ENCODE results near the gene CRYBA1.

The CRYBA1 gene

DNA sequence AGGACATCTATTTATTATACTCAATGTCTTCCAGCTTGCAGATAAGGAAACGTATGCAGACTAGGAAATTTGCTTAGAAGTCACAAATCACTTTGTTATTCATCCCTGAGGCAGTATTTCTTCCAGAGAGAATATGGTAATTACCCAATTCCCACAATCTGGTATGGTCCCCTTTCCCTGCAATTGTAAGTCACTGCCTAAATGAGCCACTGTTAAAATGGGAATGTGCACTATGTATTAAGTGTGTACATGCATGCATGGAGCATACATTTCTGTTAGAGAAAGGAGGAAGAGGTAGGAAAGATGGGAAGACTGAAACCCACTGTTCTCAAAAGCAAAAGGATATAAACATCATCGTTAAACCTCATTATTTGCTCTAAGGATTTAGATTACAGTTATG lies 37.3 kb downstream of the CRYBA1 start:
- no peak for DNase-seq

DNA sequence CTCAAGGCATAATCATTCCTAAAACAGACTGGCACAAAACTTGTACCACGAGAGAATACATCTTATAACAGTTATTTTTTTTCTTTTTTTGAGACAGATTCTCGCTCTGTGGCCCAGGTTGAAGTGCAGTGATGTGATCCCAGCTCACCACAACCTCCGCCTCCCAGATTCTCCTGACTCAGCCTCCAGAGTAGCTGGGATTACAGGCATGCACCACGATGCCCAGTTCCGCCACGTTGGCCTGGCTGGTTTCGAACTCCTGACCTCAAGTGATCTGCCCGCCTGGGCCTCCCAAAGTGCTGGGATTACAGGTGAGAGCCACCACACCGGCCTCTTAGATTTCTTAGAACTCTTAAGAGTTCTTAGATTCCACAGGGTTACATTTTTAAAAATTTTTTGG lies 43.2 kb downstream of the CRYBA1 start:
- no peak for DNase-seq

DNA sequence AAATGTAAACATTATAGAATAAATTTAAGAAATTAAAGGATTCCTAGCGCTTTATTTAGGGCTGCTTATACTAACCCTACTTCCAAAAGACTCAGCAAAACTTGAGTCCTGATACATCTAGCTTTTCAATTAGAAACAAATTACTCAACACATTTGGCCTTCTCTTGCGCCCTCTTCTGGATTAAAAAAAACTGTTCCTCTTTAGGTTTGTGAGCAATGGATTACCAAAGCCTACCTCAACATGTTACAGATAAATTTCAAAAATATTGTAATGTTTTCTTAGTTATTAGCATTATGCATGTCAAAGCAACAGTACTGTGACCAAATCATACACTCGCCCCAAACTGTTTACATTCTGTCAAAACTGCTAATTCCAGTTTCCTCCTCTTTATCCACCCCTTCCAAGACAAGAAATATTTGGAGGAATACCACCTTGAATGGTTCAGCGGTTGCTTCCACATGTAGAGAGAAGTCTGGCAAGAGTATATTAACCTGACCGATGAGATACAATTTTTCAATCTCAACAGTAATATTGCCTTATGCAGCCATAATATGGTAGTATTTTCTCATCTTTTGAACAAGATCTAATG lies 44.6 kb downstream of the CRYBA1 start:
- DNase-seq = no peak

DNA sequence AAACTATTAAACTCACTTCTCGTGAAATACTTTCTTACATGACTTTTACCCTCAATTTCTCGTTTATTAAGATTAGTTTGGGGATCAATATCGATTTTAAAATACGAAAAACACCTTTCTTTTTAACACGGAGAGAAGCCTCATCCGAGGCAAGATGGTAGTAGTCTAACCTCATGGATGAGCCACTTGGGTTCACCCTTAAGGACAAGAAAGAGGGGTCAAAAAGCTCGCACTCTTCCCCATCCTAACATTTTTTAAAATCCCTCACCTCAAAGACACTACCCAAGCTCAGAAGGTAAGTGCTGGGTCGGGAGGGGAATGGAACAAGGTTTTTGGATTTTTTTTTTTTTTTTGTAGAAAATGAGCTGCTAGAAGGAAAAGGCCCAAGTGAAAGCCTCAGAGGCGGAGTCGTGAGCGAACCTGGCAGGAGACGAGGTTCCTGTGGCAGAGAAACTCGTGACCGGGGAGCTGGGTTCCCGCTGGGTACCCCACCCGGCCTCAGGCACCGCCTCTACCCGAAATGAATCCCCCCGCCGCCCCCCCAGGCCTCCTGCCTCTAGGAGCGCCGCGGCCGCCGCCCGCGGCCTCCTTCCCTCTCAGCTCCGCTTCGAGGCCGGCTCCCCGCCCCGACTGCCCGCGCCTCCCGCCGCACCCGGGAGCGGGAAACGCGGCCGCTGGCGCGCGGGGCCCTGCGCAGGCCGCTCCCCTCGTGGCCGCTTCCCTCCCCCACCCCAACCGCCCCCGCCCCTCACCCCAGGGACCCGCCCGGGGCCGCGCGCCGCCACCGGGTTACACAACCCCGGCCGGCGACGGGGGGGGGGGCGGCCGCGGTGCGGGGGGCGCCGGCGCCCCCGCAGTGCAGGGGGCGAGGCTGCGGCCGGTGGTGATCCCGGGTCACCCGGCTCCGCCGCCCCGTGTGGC lies 45.7 kb downstream of the CRYBA1 start:
- DNase-seq = no peak

DNA sequence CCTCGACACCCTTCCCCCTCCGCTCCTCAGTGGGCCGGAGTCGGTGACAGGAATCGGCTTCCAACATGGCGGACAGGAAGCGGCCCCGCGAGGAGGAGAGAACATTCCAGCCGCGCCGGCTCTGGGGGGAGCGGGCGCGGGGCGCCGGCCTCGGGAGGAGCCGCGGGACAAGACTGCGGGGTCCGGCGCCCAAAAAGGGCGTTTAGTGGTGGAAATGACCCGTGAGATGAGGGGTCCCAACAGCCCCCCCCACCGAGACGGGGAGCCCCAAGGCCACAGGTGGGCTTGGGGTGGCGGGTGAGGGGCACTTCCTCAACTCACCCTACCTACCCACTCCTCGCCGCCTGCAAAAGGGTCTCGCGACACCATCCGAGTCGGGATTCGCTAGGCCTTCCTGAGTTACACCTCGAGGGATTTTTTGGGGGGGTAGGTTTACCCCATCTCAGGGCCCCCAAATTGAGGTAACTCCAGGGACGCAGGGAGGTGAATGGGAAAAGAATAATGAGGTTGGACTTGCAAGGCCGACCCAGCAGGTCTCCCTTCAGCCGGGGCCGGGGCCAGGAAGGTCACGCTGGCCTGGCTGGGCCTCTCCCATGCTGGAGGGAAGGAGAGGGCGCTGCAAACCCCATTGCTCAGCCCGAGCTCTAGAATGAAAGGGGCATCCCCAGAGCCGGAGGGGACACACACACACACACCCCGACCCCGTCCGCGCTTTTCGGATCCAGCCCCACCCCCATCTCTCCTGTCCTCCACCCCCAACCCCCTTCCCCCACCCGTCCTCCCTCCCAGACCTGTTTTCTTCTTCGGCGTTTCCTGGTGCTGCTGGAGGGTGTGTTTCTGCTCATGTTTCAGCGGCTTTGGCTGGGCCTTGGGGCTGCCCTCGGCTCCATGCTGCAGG lies 46.6 kb downstream of the CRYBA1 start:
- DNase-seq = no peak

DNA sequence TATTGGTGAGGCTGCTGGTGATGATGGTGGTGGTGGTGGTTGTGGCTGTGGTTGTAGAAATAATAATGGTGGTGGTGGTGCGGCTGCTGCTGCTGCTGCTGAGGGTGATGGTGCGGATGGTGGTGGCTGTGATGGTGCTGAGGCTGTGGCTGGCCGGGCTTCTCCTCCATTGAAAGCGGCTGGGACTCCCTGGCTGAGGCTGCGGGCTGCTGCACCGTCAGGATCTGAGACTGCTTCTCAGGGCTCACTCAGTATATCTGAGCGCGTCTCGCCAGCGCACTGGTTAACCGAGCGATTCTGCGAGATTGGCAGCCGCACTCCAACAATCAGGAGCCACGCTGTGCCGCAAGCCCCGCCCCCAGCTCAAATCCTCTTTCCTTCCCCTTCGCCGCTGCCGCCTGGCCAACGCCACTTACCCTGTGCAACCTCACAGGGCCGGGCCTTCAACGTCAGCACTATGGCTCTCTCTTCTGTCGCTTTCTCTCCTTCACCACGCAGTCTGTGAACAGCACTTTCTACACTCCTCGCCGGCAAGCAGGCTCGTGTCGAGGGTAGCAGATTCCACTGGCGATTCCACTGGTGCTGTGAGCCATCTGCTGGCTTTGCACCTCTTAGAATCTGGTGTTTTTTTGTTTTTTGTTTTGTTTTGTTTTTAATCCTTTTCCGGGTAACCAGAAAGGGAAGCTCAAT lies 47.4 kb downstream of the CRYBA1 start, which contains the start of gene NUFIP2:
TSS of gene NUFIP2 (minus strand) at position 259 of the 690 bp plus-strand sequence. CDS start at position 170, 89 bp downstream.
- peak; percentile 93 for DNase-seq

DNA sequence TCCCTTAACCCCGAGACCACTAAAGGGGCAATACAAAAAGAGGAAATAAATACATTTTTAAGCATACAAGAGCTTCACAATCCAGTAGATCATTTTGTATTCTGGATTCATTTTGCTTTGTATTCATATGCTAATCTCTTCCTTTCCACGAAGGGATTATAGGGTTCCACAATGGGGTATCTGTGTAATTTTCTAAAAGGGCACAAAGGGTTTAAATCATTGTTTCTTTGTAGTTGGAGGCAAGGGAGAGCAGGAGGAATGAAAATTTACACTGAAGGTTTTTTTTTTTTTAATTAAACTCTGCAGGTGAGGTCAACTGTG lies 47.9 kb downstream of the CRYBA1 start:
- DNase-seq = no peak

DNA sequence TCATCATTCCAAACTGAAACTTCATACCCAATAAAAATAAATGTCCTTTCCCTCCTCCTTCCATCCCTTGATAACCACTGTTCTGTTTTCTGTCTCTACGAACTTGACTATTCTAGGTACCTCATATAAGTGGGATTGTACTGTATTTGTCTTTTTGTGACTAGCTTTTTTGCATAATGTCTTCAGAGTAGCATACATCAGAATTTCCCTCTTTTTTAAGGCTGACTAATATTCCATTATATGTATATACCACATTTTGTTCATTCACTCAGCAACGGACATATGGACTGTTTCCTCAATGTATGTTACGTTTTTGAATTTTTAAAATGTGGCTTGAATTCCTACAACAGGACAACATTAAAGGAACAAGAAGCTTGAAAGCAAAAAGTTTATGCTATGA lies 48.8 kb downstream of the CRYBA1 start:
- DNase-seq = no peak

DNA sequence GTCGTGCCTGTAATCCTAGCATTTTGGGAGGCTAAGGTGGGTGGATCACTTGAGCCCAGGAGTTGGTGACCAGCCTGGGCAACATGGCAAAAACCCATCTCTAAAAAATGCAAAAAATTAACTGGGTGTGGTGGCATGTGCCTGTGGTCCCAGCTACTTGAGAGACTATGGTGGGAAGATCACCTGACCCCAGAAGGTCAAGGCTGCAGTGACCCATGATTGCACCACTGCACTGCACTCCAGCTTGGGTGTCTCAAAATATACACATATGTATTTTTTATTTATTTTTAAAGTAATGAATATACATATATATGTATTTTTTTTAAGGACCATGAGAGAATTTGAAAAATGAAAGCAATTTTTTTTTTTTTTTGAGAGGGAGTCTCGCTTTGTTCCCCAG lies 52.4 kb downstream of the CRYBA1 start:
- no peak for DNase-seq

DNA sequence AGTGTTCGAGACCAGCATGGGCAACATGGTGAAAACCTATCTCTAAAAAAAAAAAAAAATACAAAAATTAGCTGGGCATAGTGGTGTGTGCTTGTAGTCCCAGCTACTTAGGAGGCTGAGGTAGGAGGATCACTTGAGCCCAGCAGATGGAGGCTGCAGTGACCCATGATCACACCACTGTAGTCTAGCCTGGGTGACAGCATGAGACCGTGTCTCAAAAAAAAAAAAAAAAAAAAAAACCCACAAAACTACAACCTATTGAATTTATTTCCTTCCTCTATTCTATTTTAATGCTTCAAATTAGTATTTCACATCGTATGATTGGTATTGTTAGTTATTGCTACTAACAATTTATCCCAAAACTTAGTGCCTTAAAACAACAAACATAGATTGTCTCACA lies 56.7 kb downstream of the CRYBA1 start:
- no peak for DNase-seq
